Gastroesophageal sphincter (tissue), 3 donors: Measurements from ENCODE around the gene AP3B2.

ENCODE experiments used
- CTCF ChIP-seq, 4 experiments: fragments of 200-600 bp in 2 of 4; fragments of 450-650 bp in 2 of 4; sonication (generic) in 1 of 4; IDR thresholded peaks; one replicate each; pipeline ENCODE4 v1.5.1; 2017 to 2019; ENCODE audit warnings: antibody characterized with exemption in 4 of 4, mild to moderate bottlenecking in 2 of 4, moderate library complexity in 2 of 4
- POLR2A ChIP-seq, 2 donors: fragments of 450-650 bp; IDR thresholded peaks; one replicate each; pipeline ENCODE4 v1.6.1; 2017; ENCODE audit warnings: antibody characterized with exemption in 2 of 2, mild to moderate bottlenecking in 2 of 2, moderate library complexity in 1 of 2
- POLR2AphosphoS5 ChIP-seq: sonication (generic); formaldehyde crosslinking; IDR thresholded peaks from one replicate; pipeline ENCODE4 v1.6.1; 2017; ENCODE audit warnings: antibody characterized with exemption

- TF ChIP-seq CTCF (IDR thresholded peaks at IDR 0.05): no peak
- no peak for TF ChIP-seq POLR2A (IDR thresholded peaks at IDR 0.05)
- TF ChIP-seq POLR2AphosphoS5: no peak
Measured at GRCh38 chr15:82655606-82656005, 54.1 kb downstream of the AP3B2 start.
